CD4-positive, alpha-beta T cell treated with Interleukin-15 for 4 hours (primary cell): ENCODE results near the gene MAPK8.
"Not testable (repeated sequence)": the region's sequence is repeated elsewhere in the genome, so short reads cannot be mapped to it uniquely, and the experiment has no call there.

Source experiments
- DNase-seq: peaks from one replicate; pipeline ENCODE4 v3.0.0-alpha.2; 2020; ENCODE audit warnings: low spot score

Gene MAPK8

DNA sequence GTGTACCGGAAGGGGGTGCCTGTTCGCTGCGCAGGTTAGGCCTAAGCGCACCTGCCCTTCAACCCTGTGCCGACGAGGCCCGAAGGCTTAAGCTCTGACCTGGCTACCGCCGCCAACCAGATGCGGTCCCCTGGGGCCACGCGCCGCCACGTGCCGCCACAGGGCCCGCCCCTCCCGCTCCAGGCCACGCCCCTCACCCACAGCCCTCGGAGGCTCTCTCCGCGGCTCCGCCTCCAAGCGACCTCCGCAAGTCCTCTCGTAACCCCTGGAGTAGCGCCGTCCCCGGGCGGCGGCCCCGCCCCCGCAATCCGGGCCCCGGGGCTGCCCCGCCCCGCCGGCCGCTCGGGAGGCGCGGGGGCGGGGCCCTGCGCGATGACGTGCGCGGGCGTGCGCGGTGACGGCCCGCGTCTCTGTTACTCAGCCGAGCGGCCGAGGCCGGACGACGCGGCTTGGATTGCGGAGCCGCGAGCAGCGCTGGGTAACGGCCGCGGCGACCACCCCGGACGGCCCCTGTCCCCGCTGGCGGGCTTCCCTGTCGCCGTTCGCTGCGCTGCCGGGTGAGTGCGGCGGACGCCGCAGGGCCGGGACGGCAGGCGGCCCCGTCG is at the start of gene MAPK8:
Gene MAPK8 (plus strand): TSS at position 413 of the 605 bp plus-strand sequence. CDS start 94,984 bp downstream, outside the sequence.
- peak; percentile 92 for DNase-seq

DNA sequence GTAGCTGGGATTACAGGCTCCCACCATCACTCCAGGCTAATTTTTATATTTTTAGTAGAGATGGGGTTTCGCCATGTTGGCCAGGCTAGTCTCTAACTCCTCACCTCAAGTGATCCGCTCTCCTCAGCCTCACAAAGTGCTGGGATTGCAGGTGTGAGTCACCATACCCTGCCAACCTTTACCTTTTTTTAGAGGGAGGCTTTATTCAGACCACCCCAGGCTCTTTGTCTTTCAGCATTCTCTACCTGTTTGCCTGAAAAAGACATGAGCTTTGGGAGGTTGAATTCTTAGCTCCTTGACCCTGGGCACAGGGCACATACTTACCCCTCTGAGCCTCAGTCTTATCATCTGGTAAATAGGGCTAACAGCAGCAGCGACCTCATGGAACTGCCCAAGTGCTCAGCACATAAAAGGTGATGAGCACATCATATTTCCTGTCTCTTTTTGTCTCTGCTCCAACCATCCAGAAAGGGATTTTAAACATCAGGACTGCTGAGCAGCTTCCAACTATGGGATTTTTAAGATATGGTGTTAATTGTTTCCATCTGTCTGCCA is 49.0 kb upstream of the MAPK8 start:
- DNase-seq, result no peak

DNA sequence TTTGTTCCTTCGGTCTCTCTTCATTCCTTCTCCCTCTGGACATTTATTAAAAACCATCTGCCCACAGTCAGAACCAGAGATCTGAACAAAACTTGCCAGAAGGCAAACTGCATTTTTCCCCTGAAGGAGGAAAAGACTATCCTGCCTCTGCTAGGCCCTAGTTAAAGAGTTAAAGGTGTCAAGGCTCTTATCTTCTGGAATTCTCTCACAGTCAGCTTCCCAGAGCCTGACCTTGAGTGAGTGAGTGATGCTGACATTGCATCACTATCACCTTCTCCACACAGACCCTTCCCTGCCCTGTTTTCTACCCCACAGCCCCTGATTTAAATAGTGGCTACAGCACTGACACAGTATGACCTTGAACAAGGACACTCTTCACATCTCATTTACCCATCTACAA is 48.4 kb upstream of the MAPK8 start:
- DNase-seq, result no peak

DNA sequence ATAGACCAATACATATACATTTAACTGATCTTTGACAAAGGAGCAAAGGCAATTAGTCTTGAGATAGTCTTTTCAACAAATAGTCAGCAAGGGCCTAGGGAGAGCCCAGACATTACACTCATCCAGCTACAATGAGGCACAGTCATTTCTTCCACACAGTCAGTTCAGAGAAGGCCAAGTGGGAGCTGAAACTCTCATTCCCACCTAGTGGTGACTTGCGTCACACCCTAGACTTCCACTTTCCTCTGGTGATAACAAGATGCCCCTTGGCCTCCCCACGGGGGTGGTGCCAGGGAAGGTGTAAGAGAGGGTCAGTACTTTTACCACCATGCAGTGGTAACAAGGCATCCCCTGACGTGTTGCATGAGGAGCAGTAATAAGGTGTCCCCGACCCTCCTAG is 39.9 kb upstream of the MAPK8 start:
- no peak for DNase-seq

DNA sequence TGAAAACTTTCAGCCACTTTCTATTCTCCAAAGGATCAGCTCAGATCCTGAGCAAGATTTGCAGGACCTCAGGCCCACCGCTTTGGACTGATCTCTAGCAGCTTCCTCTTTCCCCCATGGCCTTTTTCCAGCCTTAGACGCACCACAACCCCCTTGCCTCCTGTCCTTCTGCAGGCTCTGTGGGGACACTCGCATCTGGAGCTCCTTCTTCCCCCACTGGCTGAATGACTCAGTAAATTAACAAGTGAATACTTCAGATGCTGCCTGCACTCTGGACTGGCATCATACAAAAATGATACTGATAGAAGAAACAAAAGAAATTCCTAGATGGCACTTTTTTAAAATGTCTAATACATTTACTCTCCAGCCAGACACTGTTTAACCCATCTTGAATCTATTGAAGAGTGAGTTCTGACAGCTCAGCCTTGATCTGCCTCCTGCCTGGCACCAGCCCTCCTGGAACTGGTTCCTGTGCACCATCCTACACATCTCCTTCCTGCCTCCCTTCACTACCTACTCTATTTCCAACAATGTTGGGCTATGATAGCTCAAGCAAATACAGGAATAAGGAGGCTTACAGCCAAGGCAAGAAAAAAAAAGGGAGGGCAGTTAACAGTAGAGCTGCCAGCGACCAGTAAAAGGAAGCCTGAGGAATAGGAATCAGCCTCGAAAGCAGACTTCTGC is 35.3 kb upstream of the MAPK8 start:
- DNase-seq, result no peak

DNA sequence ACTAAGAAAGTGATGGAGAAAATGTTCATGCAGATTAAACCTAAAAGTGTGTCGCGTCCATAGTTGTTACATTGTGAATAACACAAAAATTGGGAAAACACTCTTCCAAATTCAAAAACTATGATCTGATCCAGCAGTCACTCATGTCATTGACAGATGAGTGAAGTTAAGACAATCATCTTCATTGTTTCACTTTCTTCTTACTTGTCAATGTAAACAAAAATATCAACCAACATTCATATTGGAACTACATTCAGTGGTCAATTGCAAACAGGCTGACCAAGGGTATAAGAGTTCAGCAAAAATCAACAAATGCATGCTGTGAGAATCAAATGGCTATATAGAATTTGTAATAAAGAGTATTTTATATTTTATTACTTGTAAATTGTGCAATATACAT is 33.8 kb upstream of the MAPK8 start:
- DNase-seq, result no peak

DNA sequence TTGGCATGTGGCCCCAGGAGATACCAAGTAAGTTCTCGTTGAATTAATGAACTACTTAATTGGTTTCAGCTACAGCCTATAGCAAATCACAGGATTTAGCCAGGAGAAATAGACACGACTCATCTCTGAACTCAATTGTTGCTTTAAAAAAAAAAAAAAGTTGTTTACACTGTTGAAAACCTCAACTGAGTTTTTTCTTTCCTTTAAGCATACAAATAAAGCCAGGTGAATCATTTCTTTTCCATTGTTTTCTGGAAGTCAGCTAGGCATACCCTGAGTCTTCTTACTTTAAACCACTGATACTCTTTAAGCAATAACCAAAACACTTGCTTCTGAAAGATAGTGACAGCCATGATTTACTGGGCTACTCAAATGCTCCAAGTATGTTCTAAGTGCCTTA is 32.7 kb upstream of the MAPK8 start:
- no peak for DNase-seq

DNA sequence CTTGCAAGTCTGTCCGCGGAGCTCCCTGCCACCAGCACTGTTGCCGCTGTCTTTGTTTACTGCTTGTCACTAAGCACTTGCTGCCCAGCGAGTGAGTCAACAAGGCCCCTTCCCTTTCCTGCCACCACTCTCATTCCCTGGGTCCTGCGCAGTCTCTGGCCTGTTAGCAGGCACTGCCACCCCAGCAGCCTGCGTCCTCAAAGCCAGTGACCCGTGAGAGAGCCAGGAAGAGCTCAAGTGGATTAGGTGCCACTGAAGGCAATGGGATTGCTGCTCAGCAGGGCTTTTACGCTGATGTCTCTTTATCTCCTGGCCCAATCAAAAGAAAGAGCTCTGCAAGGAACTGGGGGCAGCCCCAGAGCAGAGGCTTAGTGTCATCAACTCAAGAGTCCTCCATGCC is 31.8 kb upstream of the MAPK8 start, which contains the start of gene FRMPD2:
Gene FRMPD2 (minus strand): TSS at position 61 of the 400 bp plus-strand sequence. CDS start 129 bp downstream, outside the sequence.
- DNase-seq, result no peak

DNA sequence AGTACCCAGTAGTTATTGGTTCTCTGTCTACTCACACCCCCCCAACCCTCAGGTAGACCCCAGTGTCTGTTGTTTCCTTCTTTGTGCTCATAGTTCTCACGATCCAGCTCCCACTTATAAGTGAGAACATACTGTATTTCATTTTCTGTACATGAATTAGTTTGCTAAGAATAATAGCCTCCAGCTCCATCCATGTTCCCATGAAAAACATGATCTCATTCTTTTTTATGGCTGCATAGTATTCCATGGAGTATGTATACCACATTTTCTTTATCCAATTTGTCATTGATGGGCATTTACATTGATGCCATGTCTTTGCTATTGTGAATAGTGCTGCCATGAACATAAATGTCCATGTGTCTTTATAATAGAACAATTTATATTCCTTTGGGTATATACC is 29.4 kb upstream of the MAPK8 start:
- DNase-seq, result no peak

DNA sequence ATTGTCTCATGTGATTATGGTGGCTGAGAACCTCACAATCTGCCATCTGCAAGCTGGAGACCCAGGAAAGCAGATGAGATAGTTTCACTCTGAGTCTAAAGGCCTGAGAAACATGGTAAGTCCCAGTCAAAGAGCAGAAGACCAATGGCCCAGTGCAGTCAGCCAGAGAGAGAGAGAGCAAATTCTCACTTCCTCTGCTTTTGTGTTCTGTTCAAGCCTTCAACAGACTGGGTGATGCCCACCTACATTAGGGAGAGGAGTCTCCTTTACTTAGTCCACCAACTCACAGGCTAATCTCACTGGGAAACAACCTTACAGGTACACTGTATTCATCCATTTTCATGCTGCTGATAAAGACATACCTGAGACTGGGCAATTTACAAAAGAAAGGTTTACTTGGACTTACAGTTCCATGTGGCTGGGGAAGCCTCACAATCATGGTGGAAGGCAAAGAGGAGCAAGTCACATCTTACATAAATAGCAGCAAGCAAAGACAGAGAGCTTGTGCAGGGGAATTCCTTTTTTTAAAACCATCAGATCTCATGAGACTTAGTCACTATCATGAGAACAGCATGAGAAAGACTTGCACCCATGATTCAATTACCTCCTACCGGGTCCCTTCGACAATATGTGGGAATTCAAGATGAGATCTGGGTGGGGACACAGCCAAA is 27.3 kb upstream of the MAPK8 start:
- DNase-seq, result no peak

DNA sequence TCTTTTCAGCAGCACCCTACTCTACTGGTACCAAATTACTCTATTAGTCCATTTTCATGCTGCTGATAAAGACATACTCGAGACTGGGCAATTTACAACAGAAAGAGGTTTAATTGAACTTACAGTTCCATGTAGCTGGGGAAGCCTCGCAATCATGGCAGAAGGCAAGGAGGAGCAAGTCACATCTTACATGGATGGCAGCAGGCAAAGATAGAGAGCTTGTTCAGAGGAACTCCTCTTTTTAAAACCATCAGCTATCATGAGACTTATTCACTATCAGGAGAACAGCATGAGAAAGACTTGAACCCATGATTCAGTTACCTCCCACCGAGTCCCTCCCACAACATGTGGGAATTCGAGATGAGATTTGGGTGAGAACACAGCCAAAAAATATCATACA is 24.8 kb upstream of the MAPK8 start:
- not testable (repeated sequence) for DNase-seq

DNA sequence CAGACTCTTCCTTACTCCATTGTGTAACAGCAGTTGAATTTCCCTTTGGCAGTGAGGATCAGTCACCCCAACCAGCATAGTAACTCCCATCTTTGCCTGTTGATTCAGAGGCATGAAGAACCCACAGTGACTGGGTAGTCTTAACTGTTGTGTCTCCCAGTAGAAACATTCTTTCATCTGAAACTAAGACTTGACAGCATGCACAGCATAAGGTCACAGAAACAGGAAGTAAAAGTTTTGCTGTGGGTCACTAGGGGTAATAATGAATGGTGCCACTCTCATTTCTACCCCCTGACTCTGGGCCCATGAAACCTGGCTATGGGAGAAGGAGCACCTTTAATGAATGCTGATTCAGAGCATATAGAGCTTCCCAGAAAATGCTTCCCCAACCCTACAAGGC is 23.6 kb upstream of the MAPK8 start:
- no peak for DNase-seq

DNA sequence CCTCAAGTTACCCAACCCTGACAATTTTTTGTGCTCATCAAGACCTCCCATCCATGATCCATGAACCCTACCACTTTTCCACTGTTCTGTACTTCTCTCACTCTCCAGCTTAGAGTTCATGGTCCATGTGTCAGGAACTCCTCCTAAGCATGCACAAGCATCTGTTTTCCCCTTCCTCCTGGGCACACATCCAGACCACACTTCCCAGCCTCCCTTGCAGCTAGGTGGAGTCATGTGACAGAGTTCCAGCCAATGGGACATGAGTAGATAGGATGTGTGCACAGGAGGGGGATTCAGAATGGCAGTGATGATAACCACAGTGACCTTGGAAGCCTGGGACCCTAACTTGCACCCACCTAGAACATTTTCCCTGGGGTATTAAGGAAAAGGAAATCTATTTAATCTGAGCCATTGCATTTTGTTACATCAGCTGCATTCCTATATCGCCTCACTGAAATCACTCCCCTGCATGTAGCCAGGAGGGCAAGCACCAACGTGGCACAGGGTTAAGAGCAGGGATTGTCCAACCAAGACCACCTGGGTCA is 22.4 kb upstream of the MAPK8 start:
- no peak for DNase-seq

DNA sequence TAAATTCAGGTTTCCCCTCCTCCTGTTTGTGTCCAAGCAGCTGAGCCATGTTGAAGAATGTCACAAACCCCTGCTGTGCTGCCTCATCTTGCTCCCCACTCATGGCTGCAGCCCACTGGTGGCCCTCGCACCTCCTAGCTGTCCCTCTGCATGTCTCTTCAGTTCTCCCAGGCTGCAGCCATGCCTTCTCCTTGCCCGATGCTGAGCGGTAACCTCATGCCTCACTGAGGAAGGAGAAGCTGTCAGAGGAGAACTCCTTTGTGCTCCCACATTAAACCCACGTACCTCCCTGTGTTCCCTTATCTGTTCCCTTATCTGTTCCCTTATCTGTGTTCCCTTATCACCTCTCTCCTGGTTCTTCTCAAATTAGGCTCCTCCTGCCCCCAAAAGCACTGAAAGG is 21.7 kb upstream of the MAPK8 start:
- DNase-seq, result no peak

DNA sequence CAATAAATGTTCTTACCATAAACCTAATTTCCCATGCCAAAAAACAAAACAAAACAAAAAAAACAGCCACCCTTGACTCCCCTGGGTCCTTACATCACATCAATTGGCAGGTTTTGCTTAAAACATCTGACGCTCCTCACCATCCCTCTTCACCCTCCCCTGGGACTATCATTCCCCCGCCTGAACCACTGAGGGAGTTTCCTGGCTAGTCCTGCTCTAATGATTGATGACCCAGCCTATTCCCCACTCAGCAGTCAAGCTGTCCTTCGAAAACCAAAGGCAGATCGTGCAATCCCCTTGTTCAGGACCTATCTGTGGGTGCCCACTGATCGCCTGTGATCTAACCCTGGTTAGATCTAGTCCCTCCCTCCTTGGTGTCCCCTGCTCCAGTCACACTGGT is 20.8 kb upstream of the MAPK8 start:
- DNase-seq, result no peak

DNA sequence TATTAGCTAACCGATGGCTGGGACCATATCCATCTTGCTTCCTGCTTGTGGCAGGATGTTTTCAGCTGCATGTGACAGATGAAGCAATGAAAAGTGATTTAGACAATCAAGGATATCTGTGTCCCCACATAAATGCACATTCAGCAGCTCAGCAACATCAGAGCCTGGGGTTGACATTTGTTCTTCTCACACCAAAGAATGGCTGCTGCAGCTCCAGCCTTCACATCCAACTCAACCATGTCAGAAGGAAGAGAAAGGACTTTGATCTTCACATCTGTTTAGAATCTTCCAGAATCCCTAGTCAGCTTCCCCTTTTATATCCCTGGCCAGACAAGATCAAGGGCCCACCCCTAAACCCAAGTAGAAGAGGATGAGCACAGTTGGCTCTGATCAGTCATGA is 20.1 kb upstream of the MAPK8 start:
- no peak for DNase-seq

DNA sequence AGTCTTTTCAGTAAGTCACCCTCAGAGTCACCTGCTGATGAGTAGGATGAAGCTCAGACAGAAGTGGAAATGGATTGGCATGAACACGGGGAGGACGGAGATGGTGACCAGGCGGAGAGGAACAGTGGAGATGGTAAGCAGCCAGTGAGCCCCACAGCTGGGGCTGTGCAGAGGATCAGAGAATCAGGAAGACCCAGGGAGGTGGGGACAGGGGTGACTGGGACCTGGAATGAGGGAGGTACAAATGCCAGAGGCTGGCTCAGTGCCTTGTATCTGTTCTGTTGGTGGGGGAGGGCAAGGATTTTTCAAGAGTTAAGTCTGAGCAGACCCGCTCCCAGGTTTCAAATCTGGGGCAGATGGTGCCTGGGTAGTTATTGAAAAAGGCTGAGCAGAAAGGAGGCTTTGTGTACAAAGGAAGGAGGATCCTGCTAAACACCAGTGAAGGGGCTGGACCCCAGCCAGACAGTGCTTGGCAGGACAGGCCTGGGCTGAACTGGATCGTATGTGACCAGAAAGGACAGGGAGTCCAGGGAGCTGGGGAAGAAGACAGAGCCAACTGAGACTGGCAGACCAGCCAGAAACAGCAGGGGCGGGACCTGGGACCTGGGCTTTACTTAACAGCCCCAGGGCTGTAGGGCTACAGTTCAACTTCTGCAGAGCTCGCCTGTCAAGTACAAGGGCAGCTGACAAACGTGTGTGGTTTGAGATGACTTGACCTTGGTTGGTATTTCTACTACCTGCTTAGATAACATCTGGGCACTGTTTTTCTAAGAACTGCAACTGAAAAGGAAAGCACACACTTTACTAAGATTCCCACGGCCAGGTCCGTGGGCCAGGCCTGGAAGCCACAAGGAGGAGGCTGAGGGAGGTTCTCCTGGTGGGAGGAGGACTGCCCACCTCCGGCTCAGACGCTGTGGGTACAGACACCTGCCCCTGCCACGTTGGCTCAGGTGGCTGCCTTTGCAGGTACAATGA is 18.8 kb upstream of the MAPK8 start:
- no peak for DNase-seq

DNA sequence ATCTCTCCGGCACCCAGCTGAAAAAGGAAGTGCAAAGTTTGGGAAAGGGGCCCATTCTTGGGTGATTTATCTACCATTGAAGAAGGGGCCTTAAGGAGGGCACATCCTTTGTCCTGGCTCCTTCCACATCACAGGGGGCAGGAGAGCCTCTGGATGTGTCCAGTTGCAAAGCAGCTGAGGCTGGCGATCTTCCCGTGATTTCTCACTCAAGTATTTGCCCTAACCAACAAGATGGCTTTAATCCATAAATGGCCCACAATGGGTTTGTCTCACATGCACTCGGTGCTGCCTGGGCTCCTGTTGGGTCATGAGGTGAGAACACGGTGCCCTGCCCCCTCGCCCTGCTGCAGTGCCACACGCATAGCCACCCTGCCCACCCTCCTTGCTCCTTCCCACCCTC is 17.8 kb upstream of the MAPK8 start:
- no peak for DNase-seq

DNA sequence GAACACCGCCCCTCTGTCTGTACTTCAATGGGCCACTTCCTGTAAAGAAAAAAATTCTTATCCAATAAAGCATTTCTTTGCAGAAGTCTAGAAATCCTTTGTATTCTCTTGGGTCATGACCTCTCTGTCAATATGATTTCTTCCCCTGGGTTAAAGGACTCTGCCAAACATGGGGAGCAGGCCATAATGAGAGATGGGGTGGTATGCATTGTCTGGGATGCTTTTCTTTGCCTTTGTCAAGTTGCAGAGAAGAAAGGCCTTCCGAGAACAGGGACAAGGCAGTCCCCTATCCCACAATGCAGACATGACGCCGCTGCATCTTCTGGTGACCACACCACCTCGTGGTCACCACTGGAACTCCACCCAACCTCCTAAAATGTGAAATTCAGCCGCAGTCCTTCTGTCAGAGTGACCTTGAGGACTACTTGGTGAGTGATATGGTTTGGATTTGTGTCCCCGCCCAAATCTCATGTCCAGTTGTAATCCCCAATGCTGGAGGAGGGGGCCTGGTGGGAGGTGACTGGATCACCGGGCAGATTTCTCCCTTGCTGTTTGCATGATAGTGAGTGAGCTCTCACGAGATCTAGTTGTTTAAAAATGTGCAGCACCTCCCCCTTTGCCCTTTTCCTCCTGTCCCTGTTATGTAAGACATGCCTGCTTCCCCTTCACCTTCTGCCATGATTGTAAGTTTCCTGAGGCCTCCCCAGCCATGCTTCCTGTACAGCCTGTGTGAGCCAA is 16.8 kb upstream of the MAPK8 start:
- DNase-seq, result peak; percentile 36

DNA sequence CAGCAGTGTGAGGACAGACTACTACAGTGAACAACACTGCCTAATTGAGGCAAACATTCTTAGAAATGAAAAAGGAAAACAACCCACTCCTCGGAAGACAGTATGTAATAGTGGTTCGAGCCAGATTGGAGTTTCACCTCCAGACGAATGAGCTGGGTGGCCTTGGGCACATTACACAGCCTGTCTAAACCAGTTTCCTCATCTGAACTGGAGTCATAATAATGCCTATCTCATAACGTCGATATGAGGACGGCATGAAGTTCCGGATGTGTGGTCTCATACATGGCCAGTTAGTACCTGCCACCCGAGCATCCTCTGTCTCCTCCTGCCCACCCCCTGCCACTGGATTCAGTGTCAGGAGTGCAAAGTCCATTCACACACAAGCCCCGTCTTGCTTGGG is 16.2 kb upstream of the MAPK8 start:
- no peak for DNase-seq

DNA sequence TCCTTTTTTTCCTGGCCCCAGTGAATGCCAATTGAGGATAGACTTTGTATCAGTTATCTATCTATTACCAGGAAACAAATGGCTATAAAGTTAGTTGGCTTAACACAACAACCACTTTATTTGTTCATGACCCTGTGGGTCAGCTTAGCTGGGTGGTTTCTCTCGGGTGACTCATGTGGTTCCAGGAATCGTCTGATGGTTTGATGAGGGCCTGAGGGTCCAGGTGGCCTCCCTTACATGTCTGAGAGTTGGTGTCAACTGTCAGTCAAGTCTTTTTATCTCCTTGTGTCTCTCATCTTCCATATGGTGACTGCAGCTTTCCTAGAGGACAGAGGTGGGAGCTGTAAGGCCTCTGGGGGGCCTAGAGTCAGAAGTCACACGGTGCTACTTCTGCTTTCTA is 15.3 kb upstream of the MAPK8 start:
- DNase-seq, result no peak
